ENCODE results near the gene PODXL2. TPM values are rescaled to one million over a fixed set of nuclear protein-coding genes. Genes with fewer than 3 reads are reported as not detected.

The PODXL2 gene
- 9.2 to 11.6 TPM (median 10.0 TPM) in 5 replicates for total RNA-seq (2022; extraction: Qiagen RNA extraction)

GRCh38 chr3:127628788-127629466 lies at the start of gene PODXL2:
PODXL2 (plus strand) TSS chr3:127629185; CDS start chr3:127629220, 35 bp downstream.

GRCh38 chr3:127590593-127591465 lies 38.2 kb upstream of the PODXL2 start, which contains the start of gene TPRA1:
TPRA1 (minus strand) TSS chr3:127590733; CDS start chr3:127580146, 10,587 bp downstream.

GRCh38 chr3:127672429-127673190 lies 43.6 kb downstream of the PODXL2 start, which contains the start of gene ABTB1:
ABTB1 (plus strand) TSS chr3:127672952; CDS start chr3:127673026, 74 bp downstream.

Other genes with a start within 250 kb of the PODXL2 start
- gene TPRA1, start 38.5 kb upstream of the PODXL2 start, total RNA-seq (2022; extraction: Qiagen RNA extraction): 43.2 to 60.5 TPM (median 58.3 TPM) in 5 replicates
- 51.9 to 58.4 TPM (median 55.3 TPM) in 5 replicates for gene MCM2, start 30.8 kb upstream of the PODXL2 start, total RNA-seq (2022; extraction: Qiagen RNA extraction)
- gene ABTB1, start 43.8 kb downstream of the PODXL2 start, total RNA-seq (2022; extraction: Qiagen RNA extraction): 13.0 to 19.6 TPM (median 17.1 TPM) in 5 replicates
- gene MGLL, start 193.3 kb downstream of the PODXL2 start, total RNA-seq (2022; extraction: Qiagen RNA extraction): 64.4 to 75.1 TPM (median 70.0 TPM) in 5 replicates